NCI-H748 treated with DMSO at 0.1 percent for 48 hours (cell line): Measurements from ENCODE around the gene CREB5.

ENCODE experiments used
- DNase-seq: peaks from one replicate; lab custom pipeline; 2025; lab: John Stamatoyannopoulos, UW

CREB5 gene

DNA sequence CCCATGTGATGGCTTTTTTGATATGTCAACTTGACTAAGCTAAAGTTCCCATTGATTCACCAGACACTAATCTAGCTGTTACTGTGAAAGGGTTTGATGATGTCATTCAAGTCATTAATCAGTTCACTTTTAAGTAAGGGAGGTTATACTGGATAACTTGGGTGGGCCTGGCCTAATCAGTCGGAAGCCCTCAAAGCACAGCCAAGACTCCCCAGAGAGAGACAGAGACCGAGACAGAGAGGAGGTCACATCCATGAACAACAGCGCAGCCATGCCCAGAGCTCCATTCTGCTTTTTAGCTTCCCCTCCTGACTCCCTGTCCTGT lies 442.4 kb downstream of the CREB5 start:
- DNase-seq = no peak

DNA sequence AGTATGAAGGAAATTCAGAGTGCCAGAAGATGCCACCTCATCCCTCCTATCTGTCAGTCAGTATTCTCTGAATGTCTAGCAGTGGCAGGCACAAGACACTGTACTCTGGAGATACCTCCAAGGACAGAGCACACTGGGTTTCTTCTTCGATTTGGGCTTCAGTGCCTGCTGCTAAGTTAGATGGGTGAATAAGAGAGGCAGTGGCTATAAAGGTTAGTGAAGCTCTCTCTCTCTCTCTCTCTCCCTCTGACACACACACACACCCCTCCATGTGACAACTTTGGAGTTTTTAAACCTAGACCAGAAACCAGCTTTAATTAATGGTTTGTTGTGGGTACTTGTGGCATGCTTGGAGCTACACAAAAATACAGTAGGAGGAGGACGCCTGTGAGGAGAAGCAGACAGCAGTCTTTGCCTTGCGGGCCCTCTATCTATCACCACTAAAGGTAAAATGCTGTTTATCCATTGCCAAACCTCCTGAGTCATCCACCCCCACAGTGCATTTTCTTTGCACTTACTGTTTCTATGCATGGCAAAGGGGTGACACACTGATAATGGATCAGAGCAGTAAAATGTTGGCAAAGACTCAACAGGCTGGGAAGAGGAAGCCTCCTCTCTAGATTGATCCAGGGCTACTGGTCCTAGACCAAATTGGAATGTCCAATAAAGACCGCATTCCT lies 443.4 kb downstream of the CREB5 start:
- DNase-seq = no peak

DNA sequence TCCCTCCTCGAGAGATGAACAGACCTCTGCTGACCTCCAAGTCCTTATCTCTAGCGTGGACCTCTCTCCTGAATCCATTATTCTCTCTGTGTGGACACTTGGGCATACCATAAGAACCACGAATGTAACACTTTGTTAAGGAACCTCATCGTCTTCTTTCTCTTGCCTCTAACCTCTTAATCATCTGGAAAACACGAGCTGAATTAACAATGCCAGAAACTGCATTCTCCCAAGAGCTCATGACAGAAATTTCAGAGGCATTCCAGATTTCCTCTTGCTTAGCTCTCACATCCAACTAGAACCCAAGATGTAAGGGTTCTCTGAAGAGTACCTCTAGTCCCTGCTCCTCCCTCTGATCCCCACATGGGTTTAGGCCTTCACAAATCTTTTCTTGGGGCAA lies 444.3 kb downstream of the CREB5 start:
- no peak for DNase-seq

DNA sequence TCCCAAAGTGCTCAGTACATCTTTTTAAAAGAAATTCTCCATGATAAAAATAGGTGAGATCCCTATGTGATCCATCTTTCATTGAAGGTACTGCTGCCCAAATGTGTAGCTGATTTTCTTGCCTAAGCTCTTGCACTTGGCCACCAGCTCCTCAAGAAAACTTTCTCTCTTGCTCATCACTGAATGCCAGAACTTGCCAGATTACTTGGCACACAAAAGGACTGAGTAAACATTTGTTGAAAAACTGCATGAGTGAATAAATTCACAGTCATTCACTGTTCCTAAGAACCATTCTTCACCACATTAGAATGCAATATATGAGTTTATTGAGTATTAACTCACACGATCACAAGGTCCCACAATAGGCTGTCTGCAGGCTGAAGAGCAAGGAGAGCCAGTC lies 445.9 kb downstream of the CREB5 start:
- DNase-seq = no peak

DNA sequence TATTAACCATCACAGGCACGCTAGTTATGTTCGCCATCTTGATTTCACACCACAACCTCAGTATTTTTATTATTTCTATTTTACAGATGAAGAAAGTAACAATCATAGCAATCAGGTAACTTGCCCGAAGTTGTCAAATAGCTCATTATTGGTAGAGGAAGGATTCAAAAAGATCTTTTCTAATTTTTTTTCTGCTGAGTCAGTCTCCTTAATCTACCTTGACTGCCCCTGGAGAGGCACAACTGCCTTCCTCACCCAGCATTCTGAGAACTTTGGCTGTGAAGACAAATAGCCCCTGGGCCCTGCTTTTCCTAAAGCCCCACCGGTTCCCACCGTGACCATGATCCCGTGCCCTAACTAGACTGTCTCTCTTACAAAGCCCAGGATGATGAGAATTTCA lies 446.6 kb downstream of the CREB5 start:
- DNase-seq = no peak

DNA sequence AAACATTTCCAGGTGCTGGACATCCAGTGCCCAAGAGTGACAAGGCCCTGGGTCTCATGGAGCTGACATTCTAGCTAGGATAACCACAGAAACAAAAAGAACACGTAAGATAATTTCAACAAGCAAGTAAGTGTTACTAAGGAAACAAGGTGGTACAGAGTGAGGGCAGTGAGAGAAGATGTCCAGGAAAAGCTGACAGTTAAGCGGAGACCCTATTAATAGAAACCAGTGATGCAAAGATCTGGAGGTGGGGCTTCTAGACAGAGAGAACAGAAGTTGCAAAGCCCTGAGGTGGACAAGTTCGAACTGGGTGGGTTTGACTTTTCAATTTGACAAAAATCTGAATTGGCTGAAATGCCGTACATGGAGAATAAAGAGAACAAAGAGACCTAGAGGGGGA lies 449.5 kb downstream of the CREB5 start:
- no peak for DNase-seq

DNA sequence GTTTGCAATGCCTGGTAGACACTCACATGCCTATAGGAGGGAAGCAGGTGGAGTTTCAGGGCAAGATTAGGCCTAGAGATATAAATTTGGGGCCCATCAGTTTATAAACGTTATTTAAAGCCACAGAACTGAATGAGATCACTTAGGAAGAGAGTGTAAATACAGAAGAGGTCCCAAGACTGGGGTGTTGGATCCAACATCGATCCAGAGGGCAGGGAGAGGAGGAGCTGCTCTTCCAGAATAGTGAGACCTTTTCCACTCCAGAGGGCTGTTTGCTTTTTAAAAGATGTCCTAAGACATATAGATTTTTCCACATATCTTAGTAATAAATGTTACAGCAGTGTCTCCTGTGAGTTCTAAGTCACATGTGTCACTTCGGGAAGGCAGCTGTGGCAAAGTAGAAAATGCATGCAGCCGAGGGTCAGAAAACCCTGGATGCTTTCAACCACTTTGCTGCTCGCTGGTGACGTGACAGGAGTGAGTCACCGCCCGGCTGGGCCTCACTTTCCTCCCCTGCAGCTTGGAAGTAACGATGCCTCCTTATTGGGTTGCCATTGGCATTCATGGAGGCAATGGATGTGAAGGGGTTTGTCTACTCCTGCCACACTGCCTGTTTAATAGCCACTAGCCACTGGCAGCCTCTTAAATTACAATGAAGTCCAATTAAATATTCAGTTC lies 450.4 kb downstream of the CREB5 start:
- DNase-seq = no peak

DNA sequence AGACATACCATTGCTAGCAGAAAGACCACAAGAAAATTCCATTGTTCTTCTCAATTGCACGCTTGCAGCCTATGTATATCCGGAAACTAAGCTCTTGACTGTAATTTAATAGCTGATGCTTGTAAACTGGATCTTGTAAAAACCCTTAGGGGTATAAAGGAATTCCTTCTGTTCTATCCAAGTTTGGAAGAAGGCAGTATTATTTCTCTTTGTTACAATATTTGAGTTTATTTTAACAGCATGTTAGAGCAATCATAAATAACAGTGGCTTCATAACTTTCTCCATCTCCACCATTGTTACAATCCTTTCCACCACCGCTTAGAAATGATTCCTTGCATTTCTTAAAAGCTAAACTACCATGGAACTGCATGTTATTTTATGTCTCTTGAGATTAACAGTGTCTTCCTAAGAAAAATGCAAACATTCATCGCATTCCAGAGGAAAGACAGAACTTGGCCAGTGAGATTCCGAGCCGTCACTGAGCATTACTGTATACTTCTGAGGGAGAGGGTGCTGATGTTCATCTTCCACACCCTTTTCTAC lies 453.4 kb downstream of the CREB5 start:
- no peak for DNase-seq

DNA sequence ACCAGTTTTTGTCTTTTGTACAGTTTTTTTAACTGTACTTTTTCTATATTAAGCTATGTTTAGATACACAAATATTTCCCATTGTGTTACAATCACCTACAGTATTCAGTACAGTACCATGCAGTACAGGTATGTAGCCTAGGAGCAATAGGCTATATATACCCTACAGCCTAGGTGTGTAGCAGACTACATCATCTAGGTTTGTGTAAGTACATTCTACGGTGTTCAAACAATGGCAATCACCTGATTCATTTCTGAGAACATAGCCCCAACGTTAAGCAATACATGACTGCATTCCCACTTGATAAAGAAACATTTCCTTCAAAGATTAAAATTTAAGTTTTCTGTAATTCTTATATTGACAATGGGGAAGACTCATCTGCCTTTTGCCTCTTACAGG lies 456.4 kb downstream of the CREB5 start:
- DNase-seq = no peak

DNA sequence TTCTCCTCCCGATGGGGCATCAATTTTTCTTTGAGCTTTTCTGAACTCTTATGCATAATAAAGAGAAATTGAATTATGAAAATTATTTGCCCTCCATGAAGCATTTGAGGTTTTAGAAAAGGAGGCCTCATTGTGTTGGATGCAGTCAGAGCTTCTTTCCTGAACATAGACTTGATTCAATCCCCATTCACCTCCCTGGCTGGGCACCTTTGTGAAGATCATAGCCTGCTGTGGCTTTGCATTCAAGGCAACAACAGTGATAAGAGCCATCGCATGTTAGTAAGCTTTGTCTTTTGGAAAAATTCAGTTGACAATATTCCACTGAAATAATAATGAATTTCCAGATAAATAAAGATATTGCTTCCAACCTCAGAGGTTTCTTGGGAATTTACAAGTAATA lies 458.8 kb downstream of the CREB5 start:
- DNase-seq = no peak

DNA sequence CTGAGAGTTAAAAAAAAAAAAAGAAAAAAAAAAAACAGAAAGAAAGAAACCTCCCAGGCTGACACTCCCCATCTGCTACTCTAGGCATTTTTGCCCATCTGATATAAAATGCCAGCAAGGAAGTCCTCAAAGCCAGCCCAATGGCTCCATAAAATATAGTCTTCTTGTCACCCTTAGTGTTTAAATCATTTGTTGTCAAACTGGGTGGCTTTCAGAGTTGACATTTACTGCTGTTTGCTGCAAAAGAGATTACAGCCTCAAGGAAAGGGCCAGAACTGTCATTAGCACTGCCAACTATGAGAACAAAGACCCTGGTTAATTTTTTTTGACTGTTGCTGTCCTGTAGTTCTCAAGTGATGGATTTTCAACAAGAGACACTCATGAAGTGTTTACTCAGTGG lies 459.3 kb downstream of the CREB5 start:
- DNase-seq = no peak

DNA sequence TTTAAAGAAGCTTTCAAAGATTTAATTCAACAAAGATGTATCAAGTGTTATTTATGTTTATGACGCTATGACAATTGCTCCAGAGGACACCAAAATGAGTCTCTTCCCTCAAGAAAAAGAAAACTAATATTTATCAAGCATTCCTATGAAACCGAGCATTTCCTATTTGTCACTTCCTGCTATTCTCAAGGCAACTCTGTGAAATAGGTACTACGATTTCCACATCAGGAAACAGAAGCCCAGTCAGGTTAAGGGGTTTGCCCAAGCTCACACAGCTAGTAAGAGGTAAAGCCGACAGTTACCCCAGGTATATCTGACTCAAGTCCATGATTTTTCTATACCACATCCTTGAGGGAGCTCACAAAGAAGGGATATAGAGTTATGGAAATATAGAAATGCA lies 459.9 kb downstream of the CREB5 start:
- DNase-seq = no peak

DNA sequence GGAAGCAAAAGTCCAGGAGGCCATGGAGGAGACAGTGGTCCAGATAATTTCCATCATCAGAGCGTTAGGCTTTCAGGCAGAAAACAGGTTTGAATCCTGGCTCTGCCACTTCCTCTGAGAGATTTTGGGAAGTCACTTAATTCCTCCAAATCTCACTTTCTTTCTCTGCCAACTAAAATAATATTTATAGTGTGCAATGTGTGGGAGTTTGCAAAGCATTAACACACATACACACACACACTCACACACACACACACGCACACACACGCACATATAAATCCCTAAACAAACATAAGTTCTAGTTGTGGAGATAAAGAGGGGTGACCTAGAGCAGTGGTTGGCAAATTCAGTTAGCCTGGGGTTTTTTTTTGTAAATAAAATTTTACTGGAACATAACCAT lies 461.0 kb downstream of the CREB5 start:
- no peak for DNase-seq

DNA sequence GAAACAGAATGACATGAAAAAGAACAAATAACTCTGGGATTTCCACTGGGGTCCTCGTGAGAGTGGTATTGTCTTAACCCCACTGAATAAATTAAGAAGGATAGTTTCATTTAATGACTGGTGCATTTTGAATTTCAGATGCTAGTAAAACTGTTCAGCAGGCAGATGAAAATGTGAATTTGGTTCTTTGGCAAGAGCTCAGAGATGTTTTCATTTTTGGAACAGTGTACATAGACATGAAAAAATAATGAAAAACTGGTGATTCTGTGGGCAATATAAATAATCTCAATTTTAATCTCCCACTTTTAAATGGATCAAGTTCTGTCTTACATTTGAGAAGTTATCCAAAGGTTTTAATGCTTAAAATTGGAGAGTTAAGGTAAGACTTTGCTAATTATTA lies 461.7 kb downstream of the CREB5 start:
- DNase-seq = no peak
